WTC11 (cell line): ENCODE measurements around the gene CTSA. TPM values are rescaled to one million over a fixed set of nuclear protein-coding genes. Genes with fewer than 3 reads are reported as not detected.
A peak's percentile ranks its signal among the peaks of the same experiment; 100 is the strongest.
"Not testable (repeated sequence)": the region's sequence is repeated elsewhere in the genome, so short reads cannot be mapped to it uniquely, and the experiment has no call there.

Source experiments
- ATAC-seq: fragments of 200-7000 bp; cut with Tn5 transposase; 2 replicates; pipeline ENCODE4 v1.10.0; 2021; ENCODE audit warnings: mild to moderate bottlenecking, moderate library complexity
- CTCF ChIA-PET: fragments of 300-600 bp; sonication (Branson Sonifier 250); formaldehyde crosslinking; loops from one replicate; lab custom pipeline; 2021; ENCODE audit warnings: antibody characterized with exemption; lab: Charles Lee
- POLR2A ChIA-PET: fragments of 350-600 bp; sonication (Branson Sonifier 250); formaldehyde crosslinking; loops from one replicate; lab custom pipeline; 2021; ENCODE audit warnings: antibody characterized with exemption; lab: Charles Lee
- DNase-seq: peaks from one replicate; pipeline ENCODE4 v3.0.0; 2021; ENCODE audit warnings: low spot score
- H3K27ac Mint-ChIP-seq: 2 replicates; pipeline ENCODE4 v1.8.0; 2021; ENCODE audit warnings: mixed read lengths
- H3K27me3 Mint-ChIP-seq: 2 replicates; pipeline ENCODE4 v1.8.0; 2021; ENCODE audit warnings: low read depth, mild to moderate bottlenecking, moderate library complexity, mixed read lengths
- H3K36me3 Mint-ChIP-seq: 2 replicates; pipeline ENCODE4 v1.8.0; 2021; ENCODE audit warnings: mixed read lengths
- H3K4me1 Mint-ChIP-seq: 2 replicates; pipeline ENCODE4 v1.8.0; 2022; ENCODE audit warnings: mixed read lengths
- H3K4me3 Mint-ChIP-seq: 2 replicates; pipeline ENCODE4 v1.8.0; 2021; ENCODE audit warnings: mild to moderate bottlenecking, moderate library complexity, mixed read lengths
- H3K9me3 Mint-ChIP-seq: 2 replicates; pipeline ENCODE4 v1.8.0; 2021; ENCODE audit warnings: mixed read lengths
- CREM ChIP-seq: sonication (generic); formaldehyde crosslinking; IDR thresholded peaks from 2 replicates; pipeline ENCODE4 v1.8.1; 2022; ENCODE audit warnings: mild to moderate bottlenecking, missing genetic modification reagents, moderate library complexity
- E2F1 ChIP-seq: sonication (generic); formaldehyde crosslinking; IDR thresholded peaks from 2 replicates; pipeline ENCODE4 v1.8.0; 2022; ENCODE audit warnings: mild to moderate bottlenecking, missing genetic modification reagents
- ELF4 ChIP-seq: sonication (generic); formaldehyde crosslinking; IDR thresholded peaks from 2 replicates; pipeline ENCODE4 v1.8.1; 2022; ENCODE audit warnings: low read depth, mild to moderate bottlenecking, moderate library complexity, missing genetic modification reagents
- ESRRA ChIP-seq: sonication (generic); formaldehyde crosslinking; IDR thresholded peaks from 2 replicates; pipeline ENCODE4 v1.8.1; 2022; ENCODE audit warnings: mild to moderate bottlenecking, missing genetic modification reagents, borderline replicate concordance
- FOXP1 ChIP-seq: sonication (generic); formaldehyde crosslinking; IDR thresholded peaks from 2 replicates; pipeline ENCODE4 v1.8.0; 2022; ENCODE audit warnings: missing genetic modification reagents, mild to moderate bottlenecking, moderate library complexity, borderline replicate concordance
- NFATC4 ChIP-seq: fragments of 250-450 bp; sonication (Bioruptor Pico); IDR thresholded peaks from 2 replicates; pipeline ENCODE4 v1.9.0; 2021; ENCODE audit warnings: mild to moderate bottlenecking
- OVOL2 ChIP-seq: fragments of 250-450 bp; sonication (Bioruptor Pico); IDR thresholded peaks from 2 replicates; pipeline ENCODE4 v1.9.0; 2021; ENCODE audit warnings: mild to moderate bottlenecking, borderline replicate concordance
- RELA ChIP-seq: sonication (generic); formaldehyde crosslinking; IDR thresholded peaks from 2 replicates; pipeline ENCODE4 v1.8.1; 2022; ENCODE audit warnings: missing genetic modification reagents, mild to moderate bottlenecking, borderline replicate concordance
- RORB ChIP-seq: fragments of 250-450 bp; sonication (Bioruptor Pico); IDR thresholded peaks from 2 replicates; pipeline ENCODE4 v1.9.0; 2021; ENCODE audit warnings: mild to moderate bottlenecking
- SMAD4 ChIP-seq: sonication (generic); formaldehyde crosslinking; IDR thresholded peaks from 2 replicates; pipeline ENCODE4 v1.8.0; 2022; ENCODE audit warnings: mild to moderate bottlenecking, missing genetic modification reagents
- SP1 ChIP-seq: sonication (generic); formaldehyde crosslinking; conservative IDR thresholded peaks from 2 replicates; pipeline ENCODE4 v1.8.1; 2022; ENCODE audit warnings: missing genetic modification reagents
- TP53 ChIP-seq: sonication (generic); formaldehyde crosslinking; IDR thresholded peaks from 2 replicates; pipeline ENCODE4 v1.8.1; 2023; ENCODE audit warnings: mild to moderate bottlenecking, missing genetic modification reagents
- ZNF121 ChIP-seq: sonication (generic); formaldehyde crosslinking; IDR thresholded peaks from 2 replicates; pipeline ENCODE4 v1.8.0; 2023; ENCODE audit warnings: missing genetic modification reagents
- ZNF219 ChIP-seq: sonication (generic); formaldehyde crosslinking; IDR thresholded peaks from 2 replicates; pipeline ENCODE4 v1.8.0; 2023; ENCODE audit warnings: missing genetic modification reagents, mild to moderate bottlenecking, borderline replicate concordance
- ZNF396 ChIP-seq: fragments of 250-450 bp; sonication (Bioruptor Pico); IDR thresholded peaks from 2 replicates; pipeline ENCODE4 v1.8.0; 2021; ENCODE audit warnings: mild to moderate bottlenecking, moderate library complexity, borderline replicate concordance
- ZNF416 ChIP-seq: fragments of 250-450 bp; sonication (Bioruptor Pico); IDR thresholded peaks from 2 replicates; pipeline ENCODE4 v1.9.0; 2021; ENCODE audit warnings: mild to moderate bottlenecking, inconsistent platforms
- ZNF671 ChIP-seq: fragments of 250-450 bp; sonication (Bioruptor Pico); IDR thresholded peaks from 2 replicates; pipeline ENCODE4 v1.8.0; 2021; ENCODE audit warnings: mild to moderate bottlenecking
- total RNA-seq: library from RNA; stranded (reverse); gene quantifications from 3 replicates; pipeline ENCODE4 v1.2.3, GENCODE V29; 2021
- TF ChIP-seq, protein P1 (sequence below): sonication (generic); formaldehyde crosslinking; IDR thresholded peaks from 2 replicates; pipeline ENCODE4 v1.8.0; 2023; ENCODE audit warnings: missing genetic modification reagents
- TF ChIP-seq, protein P2 (sequence below): fragments of 200-600 bp; IDR thresholded peaks from 2 replicates; pipeline ENCODE4 v1.8.0; 2022; ENCODE audit warnings: antibody characterized with exemption
- TF ChIP-seq, protein P3 (sequence below): sonication (generic); formaldehyde crosslinking; IDR thresholded peaks from 2 replicates; pipeline ENCODE4 v1.8.1; 2023; ENCODE audit warnings: mild to moderate bottlenecking, missing genetic modification reagents, borderline replicate concordance
- TF ChIP-seq, protein P4 (sequence below): fragments of 250-450 bp; sonication (Bioruptor Pico); IDR thresholded peaks from 2 replicates; pipeline ENCODE4 v2.1.2; 2022; ENCODE audit warnings: mild to moderate bottlenecking, moderate library complexity

Gene CTSA
- total RNA-seq, 1 experiment from 2014 or later, result 48.3 TPM

DNA sequence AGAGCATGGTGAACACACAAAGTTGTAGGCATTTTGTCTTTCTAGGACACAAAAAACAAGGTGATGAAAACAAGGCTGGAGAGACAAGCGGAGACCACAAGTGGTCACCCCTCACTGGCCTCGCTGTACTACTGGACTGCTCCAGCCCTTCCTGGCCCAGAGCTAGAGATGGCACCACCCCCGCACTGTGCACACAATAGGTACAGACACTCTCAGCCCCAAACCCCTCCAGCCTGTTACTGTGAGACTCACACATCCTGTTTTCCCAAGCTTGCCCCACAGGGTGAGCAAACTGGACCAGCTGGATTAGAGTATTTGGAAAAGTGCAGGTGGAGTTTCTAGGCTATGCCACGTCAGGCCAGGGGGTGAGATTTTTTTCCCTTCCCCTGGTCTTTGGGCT is 18.5 kb upstream of the CTSA start:
- H3K27ac Mint-ChIP-seq, result peak overlapping the region; percentile 10; the same call in 1 of the 2 replicates
- no peak for ATAC-seq
- TF ChIP-seq ESRRA (CRISPR knock-in tag) (no peak), CREM (CRISPR knock-in tag) (no peak)
- ChIA-PET CTCF (interaction anchor here (0.5 to 1.8 kb wide), 5 partner anchors 9 to 327 kb away, joined by 3 to 9 read pairs (median 3); no protein-coding TSS in a partner anchor), POLR2A (no interaction called here)
- no peaks in the 10 kb centered on the region for H3K4me1 Mint-ChIP-seq
- H3K9me3 Mint-ChIP-seq, result peaks cover 4% of the 10 kb centered on the region; the same call in 1 of the 2 replicates
- no peak overlapping the region for H3K4me3 Mint-ChIP-seq
- H3K27me3 Mint-ChIP-seq, result no peaks in the 10 kb centered on the region
- no peak for DNase-seq
- H3K36me3 Mint-ChIP-seq, result peaks cover 5% of the 10 kb centered on the region; the same call in 1 of the 2 replicates

DNA sequence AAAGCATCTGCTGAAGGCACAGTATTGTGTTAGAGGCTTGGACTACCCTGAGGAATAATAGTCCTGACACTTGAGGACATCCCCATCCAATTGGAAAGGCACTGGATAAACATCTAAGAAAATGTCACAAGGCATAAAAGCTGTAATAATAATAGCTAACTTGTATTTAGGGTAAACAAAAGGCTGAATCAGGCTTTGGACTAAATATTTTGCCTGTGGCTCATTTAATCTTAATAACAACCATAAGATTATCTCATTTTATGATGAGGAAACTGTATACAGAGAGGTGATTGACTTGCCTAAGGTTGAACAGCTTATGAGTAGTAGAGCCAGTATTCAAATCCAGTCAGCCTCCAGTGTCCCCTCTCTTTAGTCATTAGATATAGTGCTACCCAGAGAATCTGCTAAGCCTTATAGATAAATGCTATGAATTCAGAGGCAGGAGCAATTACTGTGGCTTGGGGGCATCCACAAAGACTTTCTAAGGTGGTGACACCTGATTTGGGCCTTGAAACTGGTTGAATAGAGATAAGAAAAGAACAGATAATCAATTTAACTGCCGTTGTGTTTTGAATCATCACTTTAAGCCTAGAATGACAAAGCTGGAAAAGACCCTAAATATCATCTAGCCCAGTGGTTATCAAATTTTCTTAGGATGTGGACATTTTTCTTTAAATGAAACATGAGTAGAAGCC is 17.6 kb upstream of the CTSA start:
- ChIA-PET CTCF (interaction anchor here (0.6 to 1.8 kb wide), 3 partner anchors 10 to 113 kb away, joined by 3 to 9 read pairs (median 4); no protein-coding TSS in a partner anchor), POLR2A (no interaction called here)
- no peak overlapping the region for H3K4me3 Mint-ChIP-seq
- no peaks in the 10 kb centered on the region for H3K4me1 Mint-ChIP-seq
- DNase-seq, result no peak
- H3K36me3 Mint-ChIP-seq, result peaks cover 5% of the 10 kb centered on the region; the same call in 1 of the 2 replicates
- H3K9me3 Mint-ChIP-seq, result peaks cover 4% of the 10 kb centered on the region; the same call in 1 of the 2 replicates
- no peak for TF ChIP-seq RELA (CRISPR knock-in tag)
- TF ChIP-seq ZNF219 (CRISPR knock-in tag), result no peak
- TF ChIP-seq E2F1 (CRISPR knock-in tag), result no peak
- no peak for TF ChIP-seq RORB
- no peak for TF ChIP-seq TP53 (CRISPR knock-in tag)
- no peak for TF ChIP-seq SP1
- no peak for TF ChIP-seq ZNF396
- TF ChIP-seq, protein P1, sequence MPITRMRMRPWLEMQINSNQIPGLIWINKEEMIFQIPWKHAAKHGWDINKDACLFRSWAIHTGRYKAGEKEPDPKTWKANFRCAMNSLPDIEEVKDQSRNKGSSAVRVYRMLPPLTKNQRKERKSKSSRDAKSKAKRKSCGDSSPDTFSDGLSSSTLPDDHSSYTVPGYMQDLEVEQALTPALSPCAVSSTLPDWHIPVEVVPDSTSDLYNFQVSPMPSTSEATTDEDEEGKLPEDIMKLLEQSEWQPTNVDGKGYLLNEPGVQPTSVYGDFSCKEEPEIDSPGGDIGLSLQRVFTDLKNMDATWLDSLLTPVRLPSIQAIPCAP, result no peak
- TF ChIP-seq ZNF416 (CRISPR knock-in tag), result no peak
- no peak for TF ChIP-seq ZNF671 (CRISPR knock-in tag)
- no peak for TF ChIP-seq ELF4 (CRISPR knock-in tag)
- ATAC-seq, result no peak
- H3K27ac Mint-ChIP-seq, result no peak overlapping the region
- no peaks in the 10 kb centered on the region for H3K27me3 Mint-ChIP-seq

DNA sequence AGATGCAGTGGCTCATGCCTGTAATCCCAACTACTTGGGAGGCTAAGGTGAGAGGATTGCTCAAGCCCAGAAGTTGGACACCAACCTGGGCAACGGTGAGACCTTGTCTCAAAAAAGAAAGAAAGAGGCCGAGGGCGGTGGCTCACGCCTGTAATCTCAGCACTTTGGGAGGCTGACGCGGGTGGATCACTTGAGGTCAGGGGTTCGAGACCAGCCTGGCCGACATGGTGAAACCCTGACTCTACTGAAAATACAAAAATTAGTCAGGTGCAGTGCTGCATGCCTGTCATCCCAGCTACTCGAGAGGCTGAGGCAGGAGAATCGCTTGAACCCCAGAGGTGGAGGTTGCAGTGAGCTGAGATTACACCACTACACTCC is 17.0 kb upstream of the CTSA start:
- H3K9me3 Mint-ChIP-seq, H3K27ac Mint-ChIP-seq, POLR2A ChIA-PET, H3K4me3 Mint-ChIP-seq, ATAC-seq, H3K36me3 Mint-ChIP-seq, DNase-seq, H3K27me3 Mint-ChIP-seq, H3K4me1 Mint-ChIP-seq: not testable (repeated sequence)
- CTCF ChIA-PET, result interaction anchor here (1.5 kb wide), 1 partner anchor 16 kb away, joined by 4 read pairs; no protein-coding TSS in a partner anchor

GRCh38 chr20:45874576-45874975 is 16.6 kb upstream of the CTSA start:
- peaks cover 4% of the 10 kb centered on the region; the same call in 1 of the 2 replicates for H3K9me3 Mint-ChIP-seq
- POLR2A ChIA-PET, result no interaction called here
- TF ChIP-seq, protein P2, sequence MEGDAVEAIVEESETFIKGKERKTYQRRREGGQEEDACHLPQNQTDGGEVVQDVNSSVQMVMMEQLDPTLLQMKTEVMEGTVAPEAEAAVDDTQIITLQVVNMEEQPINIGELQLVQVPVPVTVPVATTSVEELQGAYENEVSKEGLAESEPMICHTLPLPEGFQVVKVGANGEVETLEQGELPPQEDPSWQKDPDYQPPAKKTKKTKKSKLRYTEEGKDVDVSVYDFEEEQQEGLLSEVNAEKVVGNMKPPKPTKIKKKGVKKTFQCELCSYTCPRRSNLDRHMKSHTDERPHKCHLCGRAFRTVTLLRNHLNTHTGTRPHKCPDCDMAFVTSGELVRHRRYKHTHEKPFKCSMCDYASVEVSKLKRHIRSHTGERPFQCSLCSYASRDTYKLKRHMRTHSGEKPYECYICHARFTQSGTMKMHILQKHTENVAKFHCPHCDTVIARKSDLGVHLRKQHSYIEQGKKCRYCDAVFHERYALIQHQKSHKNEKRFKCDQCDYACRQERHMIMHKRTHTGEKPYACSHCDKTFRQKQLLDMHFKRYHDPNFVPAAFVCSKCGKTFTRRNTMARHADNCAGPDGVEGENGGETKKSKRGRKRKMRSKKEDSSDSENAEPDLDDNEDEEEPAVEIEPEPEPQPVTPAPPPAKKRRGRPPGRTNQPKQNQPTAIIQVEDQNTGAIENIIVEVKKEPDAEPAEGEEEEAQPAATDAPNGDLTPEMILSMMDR, result no peak
- TF ChIP-seq ZNF121 (no peak), SMAD4 (CRISPR knock-in tag) (no peak), ELF4 (CRISPR knock-in tag) (no peak), OVOL2 (CRISPR knock-in tag) (no peak), NFATC4 (CRISPR knock-in tag) (no peak), FOXP1 (no peak), RORB (no peak)
- TF ChIP-seq, protein P3, sequence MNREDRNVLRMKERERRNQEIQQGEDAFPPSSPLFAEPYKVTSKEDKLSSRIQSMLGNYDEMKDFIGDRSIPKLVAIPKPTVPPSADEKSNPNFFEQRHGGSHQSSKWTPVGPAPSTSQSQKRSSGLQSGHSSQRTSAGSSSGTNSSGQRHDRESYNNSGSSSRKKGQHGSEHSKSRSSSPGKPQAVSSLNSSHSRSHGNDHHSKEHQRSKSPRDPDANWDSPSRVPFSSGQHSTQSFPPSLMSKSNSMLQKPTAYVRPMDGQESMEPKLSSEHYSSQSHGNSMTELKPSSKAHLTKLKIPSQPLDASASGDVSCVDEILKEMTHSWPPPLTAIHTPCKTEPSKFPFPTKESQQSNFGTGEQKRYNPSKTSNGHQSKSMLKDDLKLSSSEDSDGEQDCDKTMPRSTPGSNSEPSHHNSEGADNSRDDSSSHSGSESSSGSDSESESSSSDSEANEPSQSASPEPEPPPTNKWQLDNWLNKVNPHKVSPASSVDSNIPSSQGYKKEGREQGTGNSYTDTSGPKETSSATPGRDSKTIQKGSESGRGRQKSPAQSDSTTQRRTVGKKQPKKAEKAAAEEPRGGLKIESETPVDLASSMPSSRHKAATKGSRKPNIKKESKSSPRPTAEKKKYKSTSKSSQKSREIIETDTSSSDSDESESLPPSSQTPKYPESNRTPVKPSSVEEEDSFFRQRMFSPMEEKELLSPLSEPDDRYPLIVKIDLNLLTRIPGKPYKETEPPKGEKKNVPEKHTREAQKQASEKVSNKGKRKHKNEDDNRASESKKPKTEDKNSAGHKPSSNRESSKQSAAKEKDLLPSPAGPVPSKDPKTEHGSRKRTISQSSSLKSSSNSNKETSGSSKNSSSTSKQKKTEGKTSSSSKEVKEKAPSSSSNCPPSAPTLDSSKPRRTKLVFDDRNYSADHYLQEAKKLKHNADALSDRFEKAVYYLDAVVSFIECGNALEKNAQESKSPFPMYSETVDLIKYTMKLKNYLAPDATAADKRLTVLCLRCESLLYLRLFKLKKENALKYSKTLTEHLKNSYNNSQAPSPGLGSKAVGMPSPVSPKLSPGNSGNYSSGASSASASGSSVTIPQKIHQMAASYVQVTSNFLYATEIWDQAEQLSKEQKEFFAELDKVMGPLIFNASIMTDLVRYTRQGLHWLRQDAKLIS (CRISPR knock-in tag), result no peak
- TF ChIP-seq, protein P4, sequence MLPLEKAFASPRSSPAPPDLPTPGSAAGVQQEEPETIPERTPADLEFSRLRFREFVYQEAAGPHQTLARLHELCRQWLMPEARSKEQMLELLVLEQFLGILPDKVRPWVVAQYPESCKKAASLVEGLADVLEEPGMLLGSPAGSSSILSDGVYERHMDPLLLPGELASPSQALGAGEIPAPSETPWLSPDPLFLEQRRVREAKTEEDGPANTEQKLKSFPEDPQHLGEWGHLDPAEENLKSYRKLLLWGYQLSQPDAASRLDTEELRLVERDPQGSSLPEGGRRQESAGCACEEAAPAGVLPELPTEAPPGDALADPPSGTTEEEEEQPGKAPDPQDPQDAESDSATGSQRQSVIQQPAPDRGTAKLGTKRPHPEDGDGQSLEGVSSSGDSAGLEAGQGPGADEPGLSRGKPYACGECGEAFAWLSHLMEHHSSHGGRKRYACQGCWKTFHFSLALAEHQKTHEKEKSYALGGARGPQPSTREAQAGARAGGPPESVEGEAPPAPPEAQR (CRISPR knock-in tag), result no peak

More at GRCh38 chr20:45874576-45874975, 16.6 kb upstream of the CTSA start:
- DNase-seq (no peak), ATAC-seq (no peak)
- Mint-ChIP-seq H3K27ac (no peak overlapping the region), H3K4me1 (no peaks in the 10 kb centered on the region), H3K27me3 (no peaks in the 10 kb centered on the region), H3K4me3 (no peak overlapping the region), H3K36me3 (peaks cover 5% of the 10 kb centered on the region; the same call in 1 of the 2 replicates)
- CTCF ChIA-PET, result interaction anchor here (0.9 to 1.5 kb wide), 2 partner anchors 16 to 95 kb away, joined by 3 to 4 read pairs; no protein-coding TSS in a partner anchor
